HepG2 (cell line): ENCODE data around the gene NPS.

Experiments
- CTCF ChIP-seq: sonication (generic); formaldehyde crosslinking; IDR thresholded peaks from 2 replicates; pipeline ENCODE4 v1.5.0; 2020; ENCODE audit warnings: mild to moderate bottlenecking, missing genetic modification reagents, moderate library complexity
- GATA4 ChIP-seq: sonication (generic); IDR thresholded peaks from 2 replicates; pipeline ENCODE4 v1.6.1; 2016; ENCODE audit warnings: antibody characterized with exemption, low read depth, borderline replicate concordance
- GTF2F1 ChIP-seq: fragments of 150-350 bp; IDR thresholded peaks from 2 replicates; pipeline ENCODE4 v1.6.1; 2014; ENCODE audit warnings: low read length
- PTBP1 ChIP-seq: fragments of 200-400 bp; formaldehyde crosslinking; IDR thresholded peaks from 2 replicates; pipeline ENCODE4 v1.6.1; 2018; ENCODE audit warnings: low read length, low read depth; ENCODE audit not compliant: poor library complexity, severe bottlenecking
- ZNF446 ChIP-seq: sonication (generic); formaldehyde crosslinking; IDR thresholded peaks from 2 replicates; pipeline ENCODE4 v1.5.0; 2020; ENCODE audit warnings: mild to moderate bottlenecking, missing genetic modification reagents

GRCh38 chr10:127579640-127580039, 30.5 kb downstream of the NPS start:
- TF ChIP-seq GATA4 (no peak), GTF2F1 (no peak), ZNF446 (no peak), CTCF (no peak), PTBP1 (no peak)
